GM23248 (cell line): ENCODE results near the gene AKAP10.

Source experiments
- EZH2 ChIP-seq: fragments of 200-600 bp; sonication (generic); IDR thresholded peaks from 2 replicates; pipeline ENCODE4 v1.6.1; 2018; ENCODE audit warnings: antibody characterized with exemption, mild to moderate bottlenecking; ENCODE audit not compliant: insufficient read depth, poor library complexity, severe bottlenecking
- EZH2phosphoT487 ChIP-seq: fragments of 200-600 bp; sonication (generic); IDR thresholded peaks from 2 replicates; pipeline ENCODE4 v1.6.1; 2018; ENCODE audit warnings: antibody characterized with exemption, moderate library complexity, mild to moderate bottlenecking, low read depth; ENCODE audit not compliant: insufficient read depth

GRCh38 chr17:19987897-19988296 lies 10.3 kb upstream of the AKAP10 start:
- no peak for TF ChIP-seq EZH2
- no peak for TF ChIP-seq EZH2phosphoT487
